HEK293T (cell line): ENCODE data around the gene SLC25A22.

Experiments used
- CTCF ChIA-PET: fragments of 350-600 bp; formaldehyde crosslinking; extraction: SDS; loops from one replicate; lab custom pipeline; 2021; ENCODE audit warnings: antibody characterized with exemption, inconsistent platforms; lab: Yijun Ruan, JAX
- POLR2A ChIA-PET: fragments of 350-600 bp; formaldehyde crosslinking; extraction: SDS; loops from one replicate; lab custom pipeline; 2020; ENCODE audit warnings: antibody characterized with exemption, inconsistent platforms; lab: Yijun Ruan, JAX
- DNase-seq: peaks from one replicate; pipeline ENCODE4 v3.0.0; 2012; ENCODE audit warnings: mixed read lengths; ENCODE audit errors: extremely low spot score
- ARNT ChIP-seq: fragments of 450-650 bp; IDR thresholded peaks from 2 replicates; pipeline ENCODE4 v1.6.1; 2017; ENCODE audit warnings: mild to moderate bottlenecking
- BHLHE40 ChIP-seq: fragments of 450-650 bp; IDR thresholded peaks from 2 replicates; pipeline ENCODE4 v1.6.1; 2016; ENCODE audit warnings: mild to moderate bottlenecking, moderate library complexity, borderline replicate concordance
- CTBP1 ChIP-seq: fragments of 450-650 bp; IDR thresholded peaks from 2 replicates; pipeline ENCODE4 v1.6.1; 2016; ENCODE audit warnings: borderline replicate concordance
- ELF4 ChIP-seq: fragments of 450-650 bp; IDR thresholded peaks from 2 replicates; pipeline ENCODE4 v1.6.1; 2017; ENCODE audit warnings: antibody characterized with exemption
- FOXA1 ChIP-seq: fragments of 450-650 bp; IDR thresholded peaks from 2 replicates; pipeline ENCODE4 v1.6.1; 2016; ENCODE audit warnings: mild to moderate bottlenecking
- FOXK2 ChIP-seq: fragments of 450-650 bp; IDR thresholded peaks from 2 replicates; pipeline ENCODE4 v1.6.1; 2016; ENCODE audit warnings: mild to moderate bottlenecking
- FOXM1 ChIP-seq: fragments of 450-650 bp; IDR thresholded peaks from 2 replicates; pipeline ENCODE4 v1.6.1; 2017; ENCODE audit warnings: mild to moderate bottlenecking, borderline replicate concordance
- HDGF ChIP-seq: fragments of 450-650 bp; IDR thresholded peaks from 2 replicates; pipeline ENCODE4 v1.6.1; 2017; ENCODE audit warnings: antibody characterized with exemption, borderline replicate concordance
- L3MBTL2 ChIP-seq: fragments of 450-650 bp; conservative IDR thresholded peaks from 2 replicates; pipeline ENCODE4 v1.6.1; 2016; ENCODE audit warnings: mild to moderate bottlenecking
- LEF1 ChIP-seq: fragments of 450-650 bp; IDR thresholded peaks from 2 replicates; pipeline ENCODE4 v1.6.1; 2017; ENCODE audit warnings: mild to moderate bottlenecking, borderline replicate concordance
- NFRKB ChIP-seq: fragments of 450-650 bp; IDR thresholded peaks from 2 replicates; pipeline ENCODE4 v1.6.1; 2016; ENCODE audit warnings: mild to moderate bottlenecking, moderate library complexity
- SP1 ChIP-seq: fragments of 450-650 bp; IDR thresholded peaks from 2 replicates; pipeline ENCODE4 v1.6.1; 2017
- SUZ12 ChIP-seq: fragments of 450-650 bp; IDR thresholded peaks from 2 replicates; pipeline ENCODE4 v1.6.1; 2016; ENCODE audit warnings: mild to moderate bottlenecking
- TARDBP ChIP-seq: fragments of 450-650 bp; IDR thresholded peaks from 2 replicates; pipeline ENCODE4 v1.6.1; 2016
- ZNF384 ChIP-seq: fragments of 450-650 bp; IDR thresholded peaks from 2 replicates; pipeline ENCODE4 v1.6.1; 2016
- TF ChIP-seq, protein P1 (sequence below): fragments of 450-650 bp; IDR thresholded peaks from 2 replicates; pipeline ENCODE4 v1.6.1; 2016

The SLC25A22 gene

DNA sequence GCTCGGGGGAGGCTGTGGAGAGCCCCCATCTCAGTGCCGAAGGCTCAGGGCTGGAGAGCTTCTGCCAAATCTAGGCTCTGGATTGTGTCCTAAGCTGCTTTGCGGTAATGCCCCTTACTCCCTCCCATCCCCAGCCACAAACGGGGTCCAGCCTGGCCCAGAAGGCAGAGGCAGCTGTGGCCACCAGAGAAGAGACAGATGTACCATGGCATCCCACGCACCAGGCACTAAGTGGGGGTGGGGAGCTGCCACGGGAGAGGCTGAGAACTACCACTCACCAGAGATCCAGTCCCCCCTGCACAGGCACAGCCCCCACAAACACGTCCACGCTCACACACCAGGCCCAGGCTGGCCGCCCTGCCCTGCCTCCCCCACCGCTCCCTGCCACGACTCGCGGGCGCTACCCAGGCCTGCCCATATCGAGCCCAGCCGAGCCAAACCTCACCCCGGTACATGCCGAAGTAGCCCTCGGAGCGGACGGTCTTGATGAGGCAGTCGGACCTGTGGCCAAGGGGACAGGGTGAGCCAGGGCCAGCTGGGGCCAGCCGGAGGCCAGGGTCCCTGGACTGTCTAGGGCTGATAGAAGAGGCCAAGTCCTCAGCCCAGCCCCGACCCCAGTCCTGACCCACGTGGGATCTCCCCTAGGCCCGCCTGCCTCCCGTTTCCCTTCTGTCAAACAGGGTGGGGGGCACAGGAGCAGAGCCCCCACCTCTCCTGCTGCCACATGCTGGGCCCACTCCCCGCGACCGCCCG lies 3.9 kb downstream of the SLC25A22 start:
- TF ChIP-seq ELF4 (no peak), FOXA1 (no peak), CTBP1 (no peak), SP1 (no peak), HDGF (no peak), BHLHE40 (no peak), NFRKB (no peak), ARNT (no peak), LEF1 (no peak), FOXK2 (no peak), SUZ12 (no peak), L3MBTL2 (no peak), TARDBP (no peak), FOXM1 (no peak)
- TF ChIP-seq, protein P1, sequence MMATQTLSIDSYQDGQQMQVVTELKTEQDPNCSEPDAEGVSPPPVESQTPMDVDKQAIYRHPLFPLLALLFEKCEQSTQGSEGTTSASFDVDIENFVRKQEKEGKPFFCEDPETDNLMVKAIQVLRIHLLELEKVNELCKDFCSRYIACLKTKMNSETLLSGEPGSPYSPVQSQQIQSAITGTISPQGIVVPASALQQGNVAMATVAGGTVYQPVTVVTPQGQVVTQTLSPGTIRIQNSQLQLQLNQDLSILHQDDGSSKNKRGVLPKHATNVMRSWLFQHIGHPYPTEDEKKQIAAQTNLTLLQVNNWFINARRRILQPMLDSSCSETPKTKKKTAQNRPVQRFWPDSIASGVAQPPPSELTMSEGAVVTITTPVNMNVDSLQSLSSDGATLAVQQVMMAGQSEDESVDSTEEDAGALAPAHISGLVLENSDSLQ: no peak
- ChIA-PET POLR2A (interaction anchor here (0.8 to 1.2 kb wide), 3 partner anchors 10 to 16 kb away, joined by 3 read pairs; no protein-coding TSS in a partner anchor), CTCF (no interaction called here)
- DNase-seq: no peak

DNA sequence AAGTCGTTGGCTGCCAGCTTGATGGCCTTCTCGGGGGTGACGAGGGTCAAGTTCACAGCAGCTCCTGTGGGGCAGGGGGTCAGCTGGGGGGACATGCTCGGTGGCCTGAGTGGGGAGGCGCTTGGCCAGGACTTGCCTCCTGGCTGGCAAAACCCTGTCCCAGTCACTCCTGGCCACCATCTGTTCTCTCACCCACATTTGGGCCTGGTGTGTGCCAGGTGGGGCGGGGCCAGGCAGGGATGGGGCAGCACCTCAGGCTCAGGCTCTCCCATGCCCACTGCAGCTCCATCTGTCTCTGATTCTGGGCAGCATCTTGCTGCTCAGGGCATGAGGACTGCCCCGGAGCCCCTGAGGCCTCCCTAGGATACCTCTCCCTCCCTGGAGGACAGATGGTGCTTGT lies 4.5 kb downstream of the SLC25A22 start:
- no peak for DNase-seq
- ChIA-PET CTCF (no interaction called here), POLR2A (interaction anchor here (0.7 to 1.2 kb wide), 4 partner anchors 10 to 26 kb away, joined by 3 read pairs; no protein-coding TSS in a partner anchor)
- TF ChIP-seq SP1 (no peak), BHLHE40 (no peak), SUZ12 (no peak), TARDBP (no peak), ARNT (no peak)

DNA sequence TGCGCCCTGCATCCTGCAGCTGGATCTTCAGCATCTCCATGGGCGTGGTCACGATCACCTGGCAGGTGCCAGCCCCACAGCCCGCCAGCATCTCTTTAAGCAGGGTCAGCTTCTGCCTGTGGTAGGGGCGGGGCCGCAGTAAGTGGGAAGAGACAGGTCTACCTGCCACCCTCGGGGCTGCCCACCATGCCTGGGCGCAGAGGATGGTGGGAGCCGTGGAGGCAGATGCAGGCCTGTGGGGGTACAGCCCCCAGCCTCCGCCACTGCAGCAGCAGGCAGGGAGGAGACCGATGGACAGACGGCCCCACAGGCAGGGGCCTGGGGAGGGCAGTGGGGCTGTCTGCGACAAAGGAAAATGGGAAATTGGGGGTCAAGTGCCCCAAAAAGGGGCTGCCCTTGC lies 5.2 kb downstream of the SLC25A22 start:
- no peak for DNase-seq
- POLR2A ChIA-PET: interaction anchor here (0.7 to 1.2 kb wide), 3 partner anchors 11 to 27 kb away, joined by 3 read pairs; no protein-coding TSS in a partner anchor
- CTCF ChIA-PET: no interaction called here
- no peak for TF ChIP-seq ZNF384
- no peak for TF ChIP-seq TARDBP
- no peak for TF ChIP-seq BHLHE40
- no peak for TF ChIP-seq L3MBTL2
- TF ChIP-seq FOXA1: no peak
- TF ChIP-seq ELF4: no peak
- TF ChIP-seq NFRKB: no peak
- TF ChIP-seq SUZ12: no peak
- no peak for TF ChIP-seq ARNT
- TF ChIP-seq, protein P1: no peak
- no peak for TF ChIP-seq LEF1
- TF ChIP-seq FOXM1: no peak

DNA sequence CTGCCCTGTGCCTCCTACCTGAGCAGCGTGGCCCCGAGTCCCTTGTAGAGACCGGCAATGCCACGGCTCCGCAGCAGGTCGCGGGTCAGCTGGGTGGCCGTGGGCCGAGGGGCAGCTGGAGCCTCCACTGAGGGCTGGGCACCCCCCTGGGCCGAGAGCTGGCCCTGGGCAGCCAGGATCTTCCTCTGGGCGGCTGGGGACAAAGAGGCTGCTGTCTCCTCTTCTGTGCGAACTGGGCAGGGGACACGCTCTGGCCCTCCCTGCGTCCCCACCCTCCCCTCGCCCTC lies 5.6 kb downstream of the SLC25A22 start:
- DNase-seq: no peak
- CTCF ChIA-PET: no interaction called here
- POLR2A ChIA-PET: no interaction called here
- TF ChIP-seq ELF4 (no peak), LEF1 (no peak), CTBP1 (no peak), SP1 (no peak), TARDBP (no peak), L3MBTL2 (no peak), SUZ12 (no peak)

DNA sequence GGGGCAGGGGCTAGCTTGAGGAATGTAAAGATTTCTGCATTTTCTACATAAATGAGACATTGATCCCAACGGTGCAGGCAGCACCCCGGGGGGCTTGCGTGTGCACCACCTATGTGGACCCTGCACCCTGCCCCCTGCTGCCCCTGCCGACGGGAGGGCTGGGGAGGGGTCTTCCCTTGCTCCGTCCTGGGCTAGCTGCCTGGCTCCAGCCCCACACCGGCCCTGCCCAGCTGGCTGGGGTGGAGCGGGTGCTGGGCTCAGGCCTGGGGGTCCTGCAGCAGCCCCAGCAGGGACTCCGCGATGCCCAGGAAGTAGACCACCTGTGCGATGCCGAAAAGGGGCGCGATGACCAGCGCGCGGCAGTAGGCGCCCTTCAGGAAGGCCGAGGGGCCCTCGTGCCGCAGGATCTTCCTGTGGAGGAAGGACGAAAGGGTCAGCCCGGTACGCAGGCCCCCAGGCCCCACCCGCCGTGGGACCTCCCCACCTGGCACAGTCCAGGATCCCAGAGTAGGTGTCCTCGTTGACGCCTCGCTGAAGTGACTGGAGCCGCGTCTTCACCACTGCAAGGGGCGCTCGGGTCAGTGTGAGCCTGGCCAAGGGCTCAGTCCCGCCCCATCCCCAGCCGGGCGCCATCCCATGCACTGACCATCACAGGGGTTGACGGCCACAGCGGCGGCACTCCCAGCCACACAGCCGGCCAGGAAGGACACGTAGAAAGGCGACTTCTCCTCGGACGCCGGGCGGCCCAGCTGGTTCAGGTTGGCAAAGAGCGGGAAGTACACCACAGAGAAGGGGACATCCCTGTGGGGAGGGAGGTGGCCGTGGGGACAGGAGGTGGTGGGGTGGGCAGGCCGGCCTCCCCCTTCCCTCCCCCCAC lies 6.2 kb downstream of the SLC25A22 start:
- DNase-seq: no peak
- POLR2A ChIA-PET: no interaction called here
- TF ChIP-seq SUZ12 (no peak), SP1 (no peak), ARNT (no peak), NFRKB (no peak)
- CTCF ChIA-PET: no interaction called here

DNA sequence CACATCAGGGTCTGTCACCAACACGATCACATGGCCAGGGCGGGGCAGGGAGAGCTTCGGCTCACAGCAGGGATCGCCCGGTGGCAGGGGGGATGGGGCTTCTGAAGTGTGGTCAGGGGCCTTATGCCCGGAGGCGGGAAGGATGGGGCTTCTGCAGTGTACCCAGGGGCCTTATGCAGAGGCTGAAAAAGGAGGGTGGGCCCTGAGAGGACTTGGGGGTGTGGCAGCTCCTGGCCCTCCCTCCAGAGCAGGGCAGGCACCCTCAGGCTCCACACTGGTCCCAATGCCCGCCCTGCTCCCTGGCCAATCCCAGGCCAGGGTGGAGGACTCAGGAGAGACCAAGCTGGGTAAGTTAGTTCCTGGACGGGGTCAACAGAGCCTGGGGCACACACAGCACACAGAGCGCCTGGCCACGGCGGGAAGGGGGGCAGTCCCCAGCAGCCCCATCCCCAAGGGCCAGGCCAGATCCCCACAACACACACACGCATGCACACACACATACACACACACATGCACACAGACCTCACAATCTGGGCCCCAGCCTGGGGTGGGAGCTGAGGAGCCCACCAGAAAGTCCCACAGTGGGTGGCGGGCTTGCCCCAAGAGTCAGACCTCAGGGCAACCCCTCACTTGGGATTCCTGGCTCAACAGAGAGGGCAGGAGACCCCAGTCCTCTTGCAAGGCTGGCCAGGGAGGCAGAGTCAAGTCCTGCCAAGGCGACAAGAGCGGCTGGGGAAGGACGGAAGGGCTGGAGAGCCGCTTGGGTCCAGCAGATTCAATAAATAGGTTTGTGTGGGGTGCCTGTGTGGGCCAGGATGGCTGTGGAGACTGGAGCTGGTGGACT lies 7.1 kb downstream of the SLC25A22 start:
- ChIA-PET POLR2A (interaction anchor here (1.2 kb wide), 1 partner anchor 14 kb away, joined by 5 read pairs; no protein-coding TSS in a partner anchor), CTCF (interaction anchor here (0.6 kb wide), 1 partner anchor 44 kb away, joined by 3 read pairs; the partner anchor contains the start of gene TALDO1)
- no peak for TF ChIP-seq NFRKB
- TF ChIP-seq FOXA1: no peak
- no peak for TF ChIP-seq L3MBTL2
- no peak for TF ChIP-seq FOXM1
- TF ChIP-seq, protein P1: no peak
- no peak for TF ChIP-seq TARDBP
- TF ChIP-seq FOXK2: no peak
- TF ChIP-seq ELF4: no peak
- no peak for TF ChIP-seq SUZ12
- TF ChIP-seq SP1: no peak
- TF ChIP-seq HDGF: no peak
- no peak for TF ChIP-seq LEF1
- TF ChIP-seq ARNT: no peak

More for the DNA sequence above, 7.1 kb downstream of the SLC25A22 start:
- DNase-seq: no peak
